CD4-positive, alpha-beta T cell (primary cell): ENCODE data around the gene DGKB. TPM values are rescaled to one million over a fixed set of nuclear protein-coding genes. Genes with fewer than 3 reads are reported as not detected.

Source experiments
- ATAC-seq: fragments of 200-7000 bp; cut with Tn5 transposase; one replicate; pipeline ENCODE4 v1.10.0; 2022; ENCODE audit warnings: mild to moderate bottlenecking; ENCODE audit not compliant: poor library complexity
- CTCF ChIA-PET: fragments of 350-600 bp; sonication (Branson Sonifier 250); formaldehyde crosslinking; loops from one replicate; lab custom pipeline; 2021; ENCODE audit warnings: antibody characterized with exemption, inconsistent platforms; lab: Charles Lee
- POLR2A ChIA-PET: fragments of 350-600 bp; sonication (Branson Sonifier 250); formaldehyde crosslinking; loops from one replicate; lab custom pipeline; 2021; ENCODE audit warnings: antibody characterized with exemption, inconsistent platforms; lab: Charles Lee
- DNase-seq, 14 experiments: peaks; one replicate each; pipeline ENCODE4 v3.0.0-alpha.2; 2013 to 2020; ENCODE audit warnings: mixed read lengths in 2 of 14
- H3K27ac ChIP-seq, 2 donors: one replicate each; pipeline versions ENCODE4 v1.5.1 to v1.7.0; 2013; ENCODE audit warnings: low read length in 2 of 2, low read depth in 1 of 2, mild to moderate bottlenecking in 1 of 2
- H3K27me3 ChIP-seq, 2 experiments: 1 replicate in 1 of 2; 2 replicates in 1 of 2; pipeline versions ENCODE4 v1.6.1 to v1.7.0; 2013; ENCODE audit warnings: low read length in 2 of 2, control low read depth in 1 of 2, mild to moderate bottlenecking in 1 of 2, moderate library complexity in 1 of 2; ENCODE audit not compliant: insufficient read depth in 2 of 2, control insufficient read depth in 1 of 2
- H3K36me3 ChIP-seq: one replicate; pipeline ENCODE4 v1.6.1; 2013; ENCODE audit warnings: low read length, control low read depth; ENCODE audit not compliant: insufficient read depth
- H3K4me1 ChIP-seq: one replicate; pipeline ENCODE4 v1.6.1; 2013; ENCODE audit warnings: low read length, control low read depth; ENCODE audit not compliant: insufficient read depth
- H3K4me3 ChIP-seq: one replicate; pipeline ENCODE4 v1.5.1; 2013; ENCODE audit warnings: mild to moderate bottlenecking, low read length, moderate library complexity
- H3K9me3 ChIP-seq, 2 experiments: 1 replicate in 1 of 2; 2 replicates in 1 of 2; pipeline versions ENCODE4 v1.6.1 to v1.7.0; 2013; ENCODE audit warnings: low read length in 2 of 2, mild to moderate bottlenecking in 2 of 2, control low read depth in 1 of 2, moderate library complexity in 1 of 2; ENCODE audit not compliant: control insufficient read depth in 1 of 2, insufficient read depth in 1 of 2
- H3K27ac Mint-ChIP-seq: one replicate; pipeline ENCODE4 v1.8.0; 2020; ENCODE audit warnings: mixed read lengths
- H3K27me3 Mint-ChIP-seq: one replicate; pipeline ENCODE4 v1.8.0; 2021; ENCODE audit warnings: mixed read lengths
- H3K36me3 Mint-ChIP-seq: one replicate; pipeline ENCODE4 v1.8.0; 2021; ENCODE audit warnings: low read depth, mixed read lengths
- H3K4me1 Mint-ChIP-seq: one replicate; pipeline ENCODE4 v1.8.0; 2021; ENCODE audit warnings: low read depth, mixed read lengths
- H3K4me3 Mint-ChIP-seq: one replicate; pipeline ENCODE4 v1.8.0; 2020; ENCODE audit warnings: mild to moderate bottlenecking, mixed read lengths
- H3K9me3 Mint-ChIP-seq: one replicate; pipeline ENCODE4 v1.8.0; 2020; ENCODE audit warnings: mixed read lengths
- CTCF ChIP-seq: fragments of 200-600 bp; IDR thresholded peaks from one replicate; pipeline ENCODE4 v1.8.0; 2022; ENCODE audit warnings: antibody characterized with exemption, mild to moderate bottlenecking
- intact Hi-C, 2 experiments: fragments of 100-400 bp; cut with DNase I in 1 of 2; cut with micrococcal nuclease in 1 of 2; formaldehyde crosslinking; loops; one replicate each; pipeline versions ENCODE4 v1.15.1 to v1.9.0; 2023 to 2025; cut with DNase I, micrococcal nuclease
- total RNA-seq, 174 experiments: library from RNA in 2 of 174; stranded (reverse) in 2 of 174; gene quantifications; one replicate each; pipeline ENCODE4 v1.2.3 and lab custom pipeline; 2021 to 2026

The DGKB gene
- total RNA-seq, 2 experiments from 2014 or later = not detected

GRCh38 chr7:14870394-14870793 lies 32.2 kb downstream of the DGKB start:
- Histone ChIP-seq H3K36me3 (no peaks in the 10 kb centered on the region), H3K4me3 (no peak overlapping the region), H3K27ac (no peak overlapping the region), H3K27me3 (no peaks in the 10 kb centered on the region), H3K9me3 (no peaks in the 10 kb centered on the region), H3K4me1 (no peaks in the 10 kb centered on the region)
- H3K9me3 Mint-ChIP-seq = peaks cover 10% of the 10 kb centered on the region
- ChIA-PET POLR2A (no interaction called here), CTCF (no interaction called here)
- DNase-seq (no peak), ATAC-seq (no peak)
- H3K4me3 Mint-ChIP-seq = no peak overlapping the region
- no peaks in the 10 kb centered on the region for H3K4me1 Mint-ChIP-seq
- no peak overlapping the region for H3K27ac Mint-ChIP-seq
- no peaks in the 10 kb centered on the region for H3K36me3 Mint-ChIP-seq
- intact Hi-C loops = no loop called here
- no peaks in the 10 kb centered on the region for H3K27me3 Mint-ChIP-seq
- no peak for TF ChIP-seq CTCF

DNA sequence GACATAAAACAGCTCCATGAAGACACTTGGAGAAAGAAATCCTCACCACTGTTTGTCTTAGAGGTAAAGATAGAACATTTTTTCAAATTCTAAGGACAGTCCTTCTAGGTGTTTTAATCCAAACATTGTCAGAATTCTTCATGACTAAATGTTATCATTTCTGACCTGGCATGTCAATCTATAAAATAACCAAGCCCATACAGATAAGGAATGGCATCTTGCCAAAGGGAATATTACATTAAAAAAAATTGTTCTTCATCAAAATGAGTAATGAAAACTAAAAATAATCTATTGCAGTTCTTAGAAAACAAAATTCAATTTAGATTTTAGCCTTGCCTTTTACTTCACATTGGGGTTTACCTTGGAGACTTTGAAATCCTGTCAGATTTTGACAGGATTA lies 33.6 kb downstream of the DGKB start:
- ChIA-PET CTCF (no interaction called here), POLR2A (no interaction called here)
- H3K27me3 Mint-ChIP-seq = no peaks in the 10 kb centered on the region
- H3K27ac Mint-ChIP-seq = no peak overlapping the region
- DNase-seq = no peak
- H3K9me3 ChIP-seq = no peaks in the 10 kb centered on the region
- H3K4me3 Mint-ChIP-seq = no peak overlapping the region
- no peak for TF ChIP-seq CTCF
- no peaks in the 10 kb centered on the region for H3K36me3 ChIP-seq
- H3K36me3 Mint-ChIP-seq = no peaks in the 10 kb centered on the region
- intact Hi-C loops = no loop called here
- H3K27me3 ChIP-seq = no peaks in the 10 kb centered on the region
- H3K9me3 Mint-ChIP-seq = peaks cover 10% of the 10 kb centered on the region
- no peaks in the 10 kb centered on the region for H3K4me1 ChIP-seq
- no peak overlapping the region for H3K27ac ChIP-seq
- H3K4me3 ChIP-seq = no peak overlapping the region
- H3K4me1 Mint-ChIP-seq = no peaks in the 10 kb centered on the region
- ATAC-seq = no peak

GRCh38 chr7:14861456-14861855 lies 41.1 kb downstream of the DGKB start:
- intact Hi-C loops = no loop called here
- Histone ChIP-seq H3K27ac (no peak overlapping the region), H3K36me3 (no peaks in the 10 kb centered on the region), H3K9me3 (no peaks in the 10 kb centered on the region), H3K27me3 (no peaks in the 10 kb centered on the region), H3K4me1 (no peaks in the 10 kb centered on the region), H3K4me3 (no peak overlapping the region)
- ATAC-seq = no peak
- no peaks in the 10 kb centered on the region for H3K36me3 Mint-ChIP-seq
- no peak overlapping the region for H3K27ac Mint-ChIP-seq
- no peaks in the 10 kb centered on the region for H3K4me1 Mint-ChIP-seq
- TF ChIP-seq CTCF = no peak
- no peaks in the 10 kb centered on the region for H3K27me3 Mint-ChIP-seq
- ChIA-PET POLR2A (no interaction called here), CTCF (no interaction called here)
- no peak overlapping the region for H3K4me3 Mint-ChIP-seq
- peaks cover 11% of the 10 kb centered on the region for H3K9me3 Mint-ChIP-seq
- no peak for DNase-seq
